Mesothelial cell of epicardium (in vitro differentiated cells): ENCODE data around the gene FBXO10. TPM values are rescaled to one million over a fixed set of nuclear protein-coding genes. Genes with fewer than 3 reads are reported as not detected.
"Not testable (repeated sequence)": the region's sequence is repeated elsewhere in the genome, so short reads cannot be mapped to it uniquely, and the experiment has no call there.

Experiments used
- DNase-seq, 2 experiments: peaks; one replicate each; pipeline ENCODE4 v3.0.0; 2021; ENCODE audit warnings: low spot score in 2 of 2; ENCODE audit not compliant: unreplicated experiment in 2 of 2
- H3K27ac Mint-ChIP-seq: 2 replicates; pipeline ENCODE4 v1.8.0; 2021; ENCODE audit warnings: mixed read lengths
- H3K27me3 Mint-ChIP-seq: 2 replicates; pipeline ENCODE4 v1.8.0; 2021; ENCODE audit warnings: low read depth, mixed read lengths
- H3K36me3 Mint-ChIP-seq: 2 replicates; pipeline ENCODE4 v1.8.0; 2021; ENCODE audit warnings: mixed read lengths
- H3K4me1 Mint-ChIP-seq: 2 replicates; pipeline ENCODE4 v1.8.0; 2021; ENCODE audit warnings: mixed read lengths
- H3K4me3 Mint-ChIP-seq: 2 replicates; pipeline ENCODE4 v1.8.0; 2021; ENCODE audit warnings: mild to moderate bottlenecking, moderate library complexity, mixed read lengths
- H3K9me3 Mint-ChIP-seq: 2 replicates; pipeline ENCODE4 v1.8.0; 2021; ENCODE audit warnings: mixed read lengths
- CTCF ChIP-seq: fragments of 200-600 bp; sonication (generic); IDR thresholded peaks from one replicate; pipeline ENCODE4 v1.5.0; 2021; ENCODE audit warnings: antibody characterized with exemption; ENCODE audit not compliant: unreplicated experiment
- total RNA-seq: library from RNA; stranded (reverse); gene quantifications from 3 replicates; pipeline ENCODE4 v1.2.1, GENCODE V29; 2021

FBXO10 gene
- total RNA-seq, 1 donor from 2014 or later = 26.6 TPM

- TF ChIP-seq CTCF = no peak
- Mint-ChIP-seq H3K4me3 (no peak overlapping the region), H3K4me1 (peaks cover 8% of the 10 kb centered on the region), H3K27ac (no peak overlapping the region), H3K36me3 (no peaks in the 10 kb centered on the region), H3K9me3 (no peaks in the 10 kb centered on the region), H3K27me3 (peaks cover 4% of the 10 kb centered on the region)
- DNase-seq = peak in 1 of 2 experiments; percentile 17
Observed at GRCh38 chr9:37480759-37481158, 95.4 kb downstream of the FBXO10 start.

- H3K27ac Mint-ChIP-seq, H3K27me3 Mint-ChIP-seq, H3K4me1 Mint-ChIP-seq, H3K36me3 Mint-ChIP-seq, H3K4me3 Mint-ChIP-seq, DNase-seq: not testable (repeated sequence)
- peaks cover 11% of the 10 kb centered on the region for H3K9me3 Mint-ChIP-seq
Observed at GRCh38 chr9:37477987-37478619, 98.1 kb downstream of the FBXO10 start.

- not testable (repeated sequence) for DNase-seq, H3K36me3 Mint-ChIP-seq, H3K4me3 Mint-ChIP-seq, H3K27me3 Mint-ChIP-seq, H3K4me1 Mint-ChIP-seq, H3K27ac Mint-ChIP-seq
- peaks cover 11% of the 10 kb centered on the region for H3K9me3 Mint-ChIP-seq
Observed at GRCh38 chr9:37477443-37477842, 98.7 kb downstream of the FBXO10 start.

GRCh38 chr9:37476930-37477329 is 99.2 kb downstream of the FBXO10 start:
- no peak for TF ChIP-seq CTCF
- peaks cover 11% of the 10 kb centered on the region for H3K9me3 Mint-ChIP-seq
- no peak for DNase-seq
- peaks cover 3% of the 10 kb centered on the region for H3K36me3 Mint-ChIP-seq
- no peak overlapping the region for H3K4me3 Mint-ChIP-seq
- no peak overlapping the region for H3K27ac Mint-ChIP-seq
- peaks cover 7% of the 10 kb centered on the region for H3K4me1 Mint-ChIP-seq
- H3K27me3 Mint-ChIP-seq = peaks cover 4% of the 10 kb centered on the region

- Mint-ChIP-seq H3K9me3 (peaks cover 11% of the 10 kb centered on the region), H3K27ac (no peak overlapping the region), H3K36me3 (peaks cover 3% of the 10 kb centered on the region), H3K4me3 (no peak overlapping the region), H3K4me1 (peaks cover 18% of the 10 kb centered on the region), H3K27me3 (peaks cover 4% of the 10 kb centered on the region)
- DNase-seq = no peak
- no peak for TF ChIP-seq CTCF
Observed at GRCh38 chr9:37474438-37474837, 101.7 kb downstream of the FBXO10 start.

GRCh38 chr9:37473982-37474381 is 102.2 kb downstream of the FBXO10 start:
- not testable (repeated sequence) for H3K27ac Mint-ChIP-seq, DNase-seq, H3K36me3 Mint-ChIP-seq, H3K27me3 Mint-ChIP-seq, H3K4me3 Mint-ChIP-seq
- peaks cover 18% of the 10 kb centered on the region for H3K4me1 Mint-ChIP-seq
- H3K9me3 Mint-ChIP-seq = peaks cover 11% of the 10 kb centered on the region

GRCh38 chr9:37471942-37472684 is 104.1 kb downstream of the FBXO10 start:
- Mint-ChIP-seq H3K4me1 (peaks cover 18% of the 10 kb centered on the region), H3K27me3 (peaks cover 3% of the 10 kb centered on the region), H3K27ac (peak overlapping the region; percentile 98), H3K4me3 (peak overlapping the region; percentile 58), H3K9me3 (peaks cover 11% of the 10 kb centered on the region), H3K36me3 (peaks cover 3% of the 10 kb centered on the region)
- no peak for TF ChIP-seq CTCF
- no peak for DNase-seq
